BLaER1 (cell line): Measurements from ENCODE around the gene DTL.

Experiments used
- H3K27ac ChIP-seq: shearing (Covaris generic); formaldehyde crosslinking; 2 replicates; pipeline ENCODE4 v1.8.1; 2022
- H3K27me3 ChIP-seq: shearing (Covaris generic); formaldehyde crosslinking; 2 replicates; pipeline ENCODE4 v1.8.1; 2022
- H3K36me3 ChIP-seq: shearing (Covaris generic); formaldehyde crosslinking; 2 replicates; pipeline ENCODE4 v1.8.1; 2022
- H3K4me1 ChIP-seq: shearing (Covaris generic); formaldehyde crosslinking; 2 replicates; pipeline ENCODE4 v1.8.1; 2022
- H3K4me2 ChIP-seq: shearing (Covaris generic); formaldehyde crosslinking; 2 replicates; pipeline ENCODE4 v1.8.1; 2022
- H3K4me3 ChIP-seq: shearing (Covaris generic); formaldehyde crosslinking; 2 replicates; pipeline ENCODE4 v1.8.1; 2022
- H3K9ac ChIP-seq: shearing (Covaris generic); formaldehyde crosslinking; 2 replicates; pipeline ENCODE4 v1.8.1; 2022
- H3K9me3 ChIP-seq: shearing (Covaris generic); formaldehyde crosslinking; 2 replicates; pipeline ENCODE4 v1.8.1; 2022
- H4K20me1 ChIP-seq: shearing (Covaris generic); formaldehyde crosslinking; 2 replicates; pipeline ENCODE4 v1.8.1; 2022
- Cebpa-rat ChIP-seq: shearing (Covaris generic); IDR thresholded peaks from 2 replicates; pipeline ENCODE4 v1.8.1; 2022

Gene DTL

GRCh38 chr1:212137854-212138253 lies 102.3 kb downstream of the DTL start:
- Histone ChIP-seq H3K9me3 (peaks cover 7% of the 10 kb centered on the region; the same call in 1 of the 2 replicates), H3K4me2 (no peak overlapping the region), H3K27me3 (no peaks in the 10 kb centered on the region), H3K36me3 (no peaks in the 10 kb centered on the region), H4K20me1 (no peaks in the 10 kb centered on the region), H3K27ac (no peak overlapping the region), H3K4me3 (no peak overlapping the region), H3K9ac (no peak overlapping the region), H3K4me1 (peaks cover 7% of the 10 kb centered on the region)
- TF ChIP-seq Cebpa-rat, result no peak

GRCh38 chr1:212138457-212138856 lies 102.9 kb downstream of the DTL start:
- Histone ChIP-seq H3K9me3 (peaks cover 13% of the 10 kb centered on the region; the same call in 1 of the 2 replicates), H3K4me2 (no peak overlapping the region), H3K4me1 (peaks cover 13% of the 10 kb centered on the region), H3K9ac (no peak overlapping the region), H3K27ac (no peak overlapping the region), H3K36me3 (no peaks in the 10 kb centered on the region), H3K27me3 (no peaks in the 10 kb centered on the region), H3K4me3 (no peak overlapping the region), H4K20me1 (no peaks in the 10 kb centered on the region)
- no peak for TF ChIP-seq Cebpa-rat

GRCh38 chr1:212139526-212140135 lies 104.1 kb downstream of the DTL start:
- Histone ChIP-seq H3K4me3 (no peak overlapping the region), H3K9ac (no peak overlapping the region), H3K27me3 (no peaks in the 10 kb centered on the region), H3K4me1 (peaks cover 25% of the 10 kb centered on the region), H3K4me2 (no peak overlapping the region), H4K20me1 (no peaks in the 10 kb centered on the region), H3K27ac (no peak overlapping the region), H3K9me3 (peaks cover 14% of the 10 kb centered on the region; the same call in 1 of the 2 replicates), H3K36me3 (no peaks in the 10 kb centered on the region)
- no peak for TF ChIP-seq Cebpa-rat

- Histone ChIP-seq H3K4me2 (no peak overlapping the region), H4K20me1 (no peaks in the 10 kb centered on the region), H3K4me3 (no peak overlapping the region), H3K27ac (no peak overlapping the region), H3K27me3 (no peaks in the 10 kb centered on the region), H3K9me3 (peaks cover 7% of the 10 kb centered on the region; the same call in 1 of the 2 replicates), H3K36me3 (no peaks in the 10 kb centered on the region), H3K4me1 (peaks cover 43% of the 10 kb centered on the region), H3K9ac (no peak overlapping the region)
- no peak for TF ChIP-seq Cebpa-rat
These were observed 105.9 kb downstream of the DTL start for GRCh38 chr1:212141404-212141803.

- TF ChIP-seq Cebpa-rat, result no peak
- Histone ChIP-seq H3K27me3 (no peaks in the 10 kb centered on the region), H3K4me1 (peaks cover 58% of the 10 kb centered on the region), H3K4me2 (peak overlapping the region; percentile 42), H3K9me3 (peaks cover 7% of the 10 kb centered on the region; the same call in 1 of the 2 replicates), H3K9ac (no peak overlapping the region), H3K27ac (no peak overlapping the region), H4K20me1 (no peaks in the 10 kb centered on the region), H3K36me3 (no peaks in the 10 kb centered on the region), H3K4me3 (no peak overlapping the region)
These were observed 107.5 kb downstream of the DTL start for GRCh38 chr1:212142883-212143530.

DNA sequence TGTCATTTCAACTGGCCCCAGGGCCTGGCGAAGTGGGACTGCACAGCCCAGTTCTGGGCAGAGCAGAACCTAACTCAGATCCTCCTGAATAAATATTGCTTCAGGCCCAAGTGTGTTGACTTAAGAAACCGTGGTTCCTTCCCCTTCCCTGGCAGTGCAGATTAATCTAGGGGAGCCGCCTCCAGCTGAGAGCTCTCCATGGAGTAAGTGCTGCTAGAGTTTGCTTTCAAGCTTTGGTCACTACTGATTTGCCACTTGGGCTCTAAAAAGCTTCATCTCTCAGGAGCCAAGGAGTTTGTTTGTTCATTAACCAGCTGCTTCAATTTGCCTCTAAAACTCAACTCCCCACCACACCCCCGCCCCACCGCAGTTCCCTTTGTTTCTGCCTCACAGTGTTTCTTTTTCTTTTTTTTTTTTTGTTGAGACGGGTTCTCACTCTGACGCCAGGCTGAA lies 112.1 kb downstream of the DTL start:
- Histone ChIP-seq H3K4me3 (no peak overlapping the region), H3K36me3 (no peaks in the 10 kb centered on the region), H3K27ac (peak overlapping the region; percentile 8; the same call in 1 of the 2 replicates), H3K9ac (no peak overlapping the region), H3K27me3 (no peaks in the 10 kb centered on the region), H3K4me1 (peaks cover 88% of the 10 kb centered on the region), H3K9me3 (peaks cover 7% of the 10 kb centered on the region; the same call in 1 of the 2 replicates), H3K4me2 (peak overlapping the region; percentile 21), H4K20me1 (no peaks in the 10 kb centered on the region)
- TF ChIP-seq Cebpa-rat, result no peak

GRCh38 chr1:212149566-212149965 lies 114.0 kb downstream of the DTL start:
- no peak for TF ChIP-seq Cebpa-rat
- Histone ChIP-seq H3K9ac (no peak overlapping the region), H3K4me1 (peaks cover 69% of the 10 kb centered on the region), H3K4me2 (no peak overlapping the region), H3K27me3 (no peaks in the 10 kb centered on the region), H3K4me3 (no peak overlapping the region), H3K36me3 (no peaks in the 10 kb centered on the region), H4K20me1 (no peaks in the 10 kb centered on the region), H3K9me3 (no peaks in the 10 kb centered on the region), H3K27ac (no peak overlapping the region)

- H3K9ac ChIP-seq, result no peak overlapping the region
- H3K27ac ChIP-seq, result no peak overlapping the region
- no peaks in the 10 kb centered on the region for H3K36me3 ChIP-seq
- H3K4me3 ChIP-seq, result no peak overlapping the region
- peaks cover 5% of the 10 kb centered on the region; the same call in 1 of the 2 replicates for H3K9me3 ChIP-seq
- TF ChIP-seq Cebpa-rat, result no peak
- peaks cover 42% of the 10 kb centered on the region for H3K4me1 ChIP-seq
- H3K4me2 ChIP-seq, result peak overlapping the region; percentile 29
- no peaks in the 10 kb centered on the region for H4K20me1 ChIP-seq
- no peaks in the 10 kb centered on the region for H3K27me3 ChIP-seq
These were observed 116.8 kb downstream of the DTL start for GRCh38 chr1:212152308-212152693.

GRCh38 chr1:212152869-212153268 lies 117.3 kb downstream of the DTL start:
- no peak overlapping the region for H3K27ac ChIP-seq

DNA sequence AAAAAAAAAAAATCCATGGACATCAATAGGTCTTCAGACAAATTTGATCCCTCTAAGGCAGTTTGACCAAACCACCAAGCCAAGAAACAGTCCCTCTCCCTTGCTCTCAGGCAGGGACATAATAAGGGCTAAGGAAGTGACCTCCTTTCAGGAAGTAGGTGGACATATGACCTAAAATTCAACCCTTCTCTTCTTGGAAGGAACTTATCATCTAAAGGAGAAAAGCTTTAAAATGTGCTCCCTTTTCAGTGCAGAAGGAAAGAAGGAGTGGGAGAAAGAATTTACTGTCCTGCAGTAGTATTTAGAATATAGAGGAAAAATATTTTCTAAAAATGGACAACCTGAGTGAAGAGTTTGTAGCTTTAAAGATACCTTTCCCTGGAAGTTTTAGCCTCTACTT lies 118.1 kb downstream of the DTL start:
- no peak overlapping the region for H3K27ac ChIP-seq
- H3K4me2 ChIP-seq, result no peak overlapping the region
- no peak for TF ChIP-seq Cebpa-rat

More at GRCh38 chr1:212152869-212153268, 117.3 kb downstream of the DTL start:
- no peak overlapping the region for H3K4me2 ChIP-seq
- H3K9me3 ChIP-seq, result peaks cover 5% of the 10 kb centered on the region; the same call in 1 of the 2 replicates
- no peaks in the 10 kb centered on the region for H3K27me3 ChIP-seq
- no peaks in the 10 kb centered on the region for H4K20me1 ChIP-seq
- no peaks in the 10 kb centered on the region for H3K36me3 ChIP-seq
- H3K4me3 ChIP-seq, result no peak overlapping the region
- peaks cover 36% of the 10 kb centered on the region for H3K4me1 ChIP-seq
- H3K9ac ChIP-seq, result no peak overlapping the region
- TF ChIP-seq Cebpa-rat, result no peak

More for the DNA sequence above, 118.1 kb downstream of the DTL start:
- no peaks in the 10 kb centered on the region for H3K36me3 ChIP-seq
- H3K9me3 ChIP-seq, result peaks cover 5% of the 10 kb centered on the region; the same call in 1 of the 2 replicates
- no peak overlapping the region for H3K9ac ChIP-seq
- no peaks in the 10 kb centered on the region for H3K27me3 ChIP-seq
- H3K4me1 ChIP-seq, result peaks cover 33% of the 10 kb centered on the region
- H3K4me3 ChIP-seq, result no peak overlapping the region
- H4K20me1 ChIP-seq, result no peaks in the 10 kb centered on the region
